HG02763 (cell line): ENCODE measurements around the gene KIF16B.
"Not testable (repeated sequence)": the region's sequence is repeated elsewhere in the genome, so short reads cannot be mapped to it uniquely, and the experiment has no call there.

Source experiments
- ATAC-seq: cut with Tn5 transposase; IDR thresholded peaks from one replicate; pipeline ENCODE4 v1.9.1; 2021; ENCODE audit warnings: mild to moderate bottlenecking, moderate library complexity; ENCODE audit not compliant: unreplicated experiment

KIF16B gene

DNA sequence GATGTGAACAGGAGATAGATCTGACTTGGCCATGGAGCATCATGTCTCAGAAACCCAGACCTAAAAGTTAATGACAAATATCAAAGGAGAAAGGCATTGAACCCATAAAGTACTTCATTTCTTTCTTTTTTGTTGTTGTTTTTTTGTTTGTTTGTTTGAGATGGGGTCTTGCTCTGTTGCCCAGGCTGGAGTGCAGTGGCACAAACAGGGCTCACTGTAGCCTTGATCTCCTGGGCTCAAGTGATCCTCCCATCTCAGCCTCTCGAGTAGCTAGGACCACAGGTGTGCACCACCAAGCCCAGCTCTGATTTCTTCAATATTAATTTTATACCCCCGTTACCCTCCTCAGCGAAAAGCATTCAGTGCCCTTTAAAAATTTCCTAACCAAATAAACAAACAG, 45.8 kb downstream of the KIF16B start:
- ATAC-seq: no peak

GRCh38 chr20:16526433-16527380, 46.5 kb downstream of the KIF16B start:
- ATAC-seq: no peak

DNA sequence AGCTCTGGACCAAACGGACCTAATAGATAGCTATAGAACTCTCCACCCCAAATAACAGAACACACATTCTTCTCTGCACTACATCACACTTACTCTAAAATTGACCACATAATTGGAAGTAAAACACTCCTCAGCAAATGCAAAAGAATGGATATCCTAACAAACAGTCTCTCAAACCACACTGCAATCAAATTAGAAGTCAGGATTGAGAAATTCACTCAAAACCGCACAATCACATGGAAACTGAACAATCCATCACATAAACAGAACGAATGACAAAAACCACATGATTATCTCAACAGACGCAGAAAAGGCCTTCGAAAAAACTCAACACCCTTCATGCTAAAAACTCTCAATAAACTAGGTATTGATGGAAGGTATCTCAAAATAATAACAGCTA, 50.6 kb downstream of the KIF16B start:
- not testable (repeated sequence) for ATAC-seq

- ATAC-seq: no peak
These were observed 53.1 kb downstream of the KIF16B start for GRCh38 chr20:16520154-16520553.

GRCh38 chr20:16519673-16520072, 53.6 kb downstream of the KIF16B start:
- ATAC-seq: not testable (repeated sequence)

- no peak for ATAC-seq
These were observed 54.5 kb downstream of the KIF16B start for GRCh38 chr20:16518784-16519084.

- ATAC-seq: no peak
These were observed 55.1 kb downstream of the KIF16B start for GRCh38 chr20:16517946-16518783.

DNA sequence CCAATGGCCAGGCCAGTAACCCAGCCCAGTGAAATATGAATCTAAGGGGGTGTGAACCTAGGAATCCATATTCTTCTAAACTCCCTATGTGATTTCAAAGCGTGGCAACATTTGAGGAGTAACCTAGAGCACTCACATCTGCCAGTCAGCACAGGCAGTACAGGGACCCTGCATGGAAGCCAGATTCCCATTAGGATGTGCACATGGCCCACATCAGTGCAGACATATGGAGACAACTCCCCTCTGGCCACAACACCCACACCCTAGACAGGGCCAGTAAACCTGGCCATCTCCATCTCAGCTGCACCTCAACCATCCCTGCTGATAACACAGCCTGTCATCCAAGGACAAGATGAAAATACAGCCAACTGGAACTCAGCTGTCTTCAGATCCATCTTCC, 56.5 kb downstream of the KIF16B start:
- ATAC-seq: no peak

DNA sequence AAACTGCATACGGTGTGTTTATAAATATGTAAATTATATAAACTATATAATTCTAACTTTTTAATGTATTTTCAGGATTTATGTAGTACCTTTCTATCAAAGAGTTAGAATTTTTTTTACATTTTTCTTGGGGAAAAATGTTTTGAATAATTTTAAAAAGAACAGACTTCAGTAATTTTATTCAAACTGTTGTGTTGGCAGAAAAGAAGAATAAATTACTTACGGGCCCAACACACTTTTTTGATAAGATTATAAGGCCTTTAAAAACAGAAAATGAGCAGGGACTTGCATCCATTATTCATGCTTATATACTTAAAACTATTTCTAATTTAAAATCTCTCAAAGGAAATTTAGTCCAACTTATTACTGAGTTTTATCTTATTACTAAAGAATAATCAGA, 58.2 kb downstream of the KIF16B start:
- no peak for ATAC-seq

GRCh38 chr20:16514140-16514539, 59.1 kb downstream of the KIF16B start:
- no peak for ATAC-seq

DNA sequence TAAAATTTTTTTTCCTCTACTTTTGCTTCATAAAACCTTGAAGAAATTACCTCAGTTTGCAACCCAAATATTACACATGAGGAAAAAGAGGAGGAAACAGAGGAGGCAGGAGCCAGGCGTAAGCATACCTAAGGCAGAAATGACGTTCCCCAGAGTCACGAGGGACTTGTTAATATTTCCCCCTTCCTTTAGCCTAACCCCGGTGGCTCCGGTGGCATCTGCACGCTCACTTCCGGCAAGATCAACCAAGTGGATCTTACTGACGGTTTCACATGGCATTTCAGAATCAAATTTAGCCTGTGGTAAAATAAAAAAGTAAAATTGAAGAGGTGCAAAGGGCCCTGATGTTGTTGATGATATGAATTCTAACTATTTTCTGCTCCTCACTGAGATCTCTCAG, 67.4 kb downstream of the KIF16B start:
- ATAC-seq: no peak

DNA sequence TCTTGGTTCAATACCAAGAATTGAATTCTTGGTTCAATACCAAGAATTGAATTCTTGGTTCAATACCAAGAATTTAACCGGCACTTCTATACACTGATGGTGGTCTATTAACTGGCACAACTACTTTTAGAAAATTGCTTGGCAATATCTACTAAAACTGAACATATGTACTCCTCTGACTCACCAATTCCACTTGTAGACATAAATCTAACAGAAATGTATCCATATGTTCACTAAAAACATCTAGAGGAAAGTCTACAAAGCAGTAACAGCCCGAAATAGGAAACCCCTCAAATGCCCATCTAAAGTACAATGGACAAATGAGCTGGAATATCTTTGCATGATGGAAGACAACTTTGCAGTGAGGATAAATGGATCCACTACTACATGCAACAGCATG, 71.9 kb downstream of the KIF16B start:
- no peak for ATAC-seq

DNA sequence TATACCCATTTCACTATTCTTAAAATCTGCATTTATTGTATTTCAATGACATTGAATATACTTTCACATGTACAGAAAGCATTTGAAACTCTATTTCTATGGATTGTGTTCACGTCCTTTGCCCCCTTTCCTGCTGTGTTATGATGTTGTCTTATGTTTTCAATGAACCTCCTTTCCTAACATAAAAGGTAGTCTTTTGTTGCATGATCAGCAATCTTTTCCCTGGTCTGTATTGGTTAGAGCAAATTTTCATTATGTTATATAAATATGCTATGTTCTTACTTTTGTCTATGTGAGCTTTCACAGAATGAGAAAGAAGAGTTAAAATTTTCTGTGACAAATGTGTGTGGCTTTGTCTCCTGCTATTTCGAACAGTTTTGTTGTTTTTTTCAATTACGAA, 73.1 kb downstream of the KIF16B start:
- ATAC-seq: no peak

DNA sequence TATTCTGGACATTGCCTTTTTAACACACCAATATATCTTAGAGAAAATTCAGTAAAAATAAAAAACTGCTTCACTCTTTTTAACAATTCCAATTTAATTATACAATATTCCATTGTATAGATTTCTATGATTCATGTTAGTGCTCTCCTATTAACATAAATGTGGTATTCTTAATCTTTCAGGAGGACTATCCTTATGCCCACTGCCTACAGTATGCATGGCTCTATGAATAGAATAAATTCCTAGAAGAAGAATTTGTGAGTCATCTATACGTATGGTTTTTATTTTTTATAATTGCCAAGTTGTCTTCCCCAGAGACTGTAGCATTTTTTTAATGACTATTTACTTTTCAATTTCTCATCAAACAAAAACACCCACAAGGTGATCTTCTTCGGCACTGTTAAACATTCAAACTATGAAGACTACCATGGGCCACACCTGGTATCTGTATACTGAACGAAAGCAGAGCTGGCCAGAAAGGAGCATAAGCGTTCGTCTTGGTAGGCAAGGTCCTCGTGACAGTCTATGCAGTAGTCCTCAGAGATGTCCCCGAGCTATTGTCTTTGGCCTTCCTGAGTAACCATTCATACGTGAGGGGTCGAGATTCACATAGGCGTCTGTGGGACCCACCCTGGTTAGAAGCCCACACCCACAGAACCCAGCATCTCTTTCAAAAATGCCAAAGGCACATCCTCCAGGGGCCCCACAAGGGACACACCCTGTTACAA, 74.6 kb downstream of the KIF16B start:
- ATAC-seq: no peak

GRCh38 chr20:16497896-16498295, 75.4 kb downstream of the KIF16B start:
- no peak for ATAC-seq

GRCh38 chr20:16493486-16493885, 79.8 kb downstream of the KIF16B start:
- ATAC-seq: no peak

GRCh38 chr20:16491294-16491905, 81.8 kb downstream of the KIF16B start:
- ATAC-seq: no peak

GRCh38 chr20:16490696-16491095, 82.6 kb downstream of the KIF16B start:
- ATAC-seq: no peak

GRCh38 chr20:16488616-16489015, 84.6 kb downstream of the KIF16B start:
- no peak for ATAC-seq

GRCh38 chr20:16488086-16488485, 85.2 kb downstream of the KIF16B start:
- ATAC-seq: no peak

GRCh38 chr20:16486532-16486931, 86.7 kb downstream of the KIF16B start:
- ATAC-seq: no peak
